ENCODE measurements around the gene FPGS.

- TF ChIP-seq CTCF (IDR thresholded peaks at IDR 0.05) (no peak), POLR2A (IDR thresholded peaks at IDR 0.05) (no peak)
Observed at GRCh38 chr9:127767909-127768331, 34.8 kb upstream of the FPGS start.
